RKO (cell line): ENCODE measurements around the gene NRXN2.

Experiments used
- DNase-seq: peaks from one replicate; pipeline ENCODE4 v3.0.0-alpha.2; 2016; ENCODE audit warnings: low spot score

NRXN2 gene

GRCh38 chr11:64698427-64698826 is 24.6 kb downstream of the NRXN2 start:
- no peak for DNase-seq

DNA sequence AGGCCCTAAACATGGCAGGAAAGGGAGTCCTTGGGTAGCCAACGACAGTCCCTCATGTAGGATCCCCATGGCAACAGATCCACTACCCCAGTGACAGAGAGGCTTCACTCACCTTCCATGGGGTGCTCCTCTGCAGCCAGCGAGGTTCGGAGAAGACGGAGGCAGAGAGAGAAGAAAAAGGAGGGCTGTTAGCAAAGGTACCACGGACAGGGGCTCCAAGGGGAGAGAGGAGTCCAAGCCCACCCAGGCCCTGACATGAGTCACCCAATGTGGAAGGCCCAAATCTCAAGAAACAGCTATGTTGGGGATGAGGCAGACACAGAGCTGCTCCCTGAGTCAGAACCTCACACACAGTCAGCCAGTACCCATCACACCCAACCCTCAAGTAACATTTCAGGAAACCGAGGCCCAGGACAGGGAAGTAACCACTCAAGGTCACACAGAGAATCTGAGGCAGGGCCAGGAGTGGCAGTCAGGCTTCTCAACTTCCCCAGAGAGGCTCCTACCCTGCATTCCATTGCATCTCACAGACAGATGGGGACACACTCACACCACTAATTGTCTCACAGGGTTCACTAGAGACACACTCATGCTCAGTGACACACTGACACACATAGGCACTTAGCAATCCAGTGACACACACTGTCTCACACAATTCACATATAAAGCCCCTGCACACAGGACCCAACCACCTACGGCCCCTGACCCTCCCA is 25.2 kb downstream of the NRXN2 start:
- no peak for DNase-seq

DNA sequence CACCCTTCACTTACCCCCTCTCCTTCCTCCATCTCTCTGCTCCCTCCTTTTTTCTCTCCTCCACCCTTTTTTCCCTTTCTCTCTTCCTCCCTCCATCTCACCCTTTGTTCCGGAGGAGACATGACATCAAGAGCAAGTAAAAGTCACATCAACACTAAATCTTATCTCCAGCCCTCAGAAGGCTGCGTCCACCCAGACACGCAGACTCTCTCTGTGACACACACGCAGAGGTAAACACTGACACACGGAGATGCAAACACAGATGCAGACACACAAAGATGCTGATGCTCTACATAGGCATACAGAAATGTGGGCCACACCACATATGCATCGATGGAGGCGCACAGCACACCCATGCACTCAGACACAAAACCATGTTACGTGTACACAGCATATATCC is 27.0 kb downstream of the NRXN2 start:
- DNase-seq: no peak

DNA sequence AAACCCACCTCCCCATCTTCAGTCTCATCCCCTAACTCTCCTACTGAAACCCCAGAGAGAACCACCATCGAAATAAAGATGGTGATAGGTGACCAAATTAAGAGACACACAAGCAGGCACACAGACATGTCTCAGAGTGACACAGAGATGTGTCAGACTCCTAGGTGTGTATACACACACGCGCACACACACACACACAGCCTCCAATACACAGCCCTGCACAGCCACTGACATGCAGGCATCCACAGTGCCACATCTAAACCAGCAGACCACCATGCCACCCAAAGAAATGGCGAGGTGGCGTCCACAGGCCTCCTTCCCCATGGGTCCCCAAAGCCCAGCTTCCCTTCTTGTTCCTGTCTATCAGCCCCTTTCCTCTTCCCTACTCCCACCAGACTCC is 27.4 kb downstream of the NRXN2 start:
- DNase-seq: no peak

GRCh38 chr11:64694821-64695365 is 28.1 kb downstream of the NRXN2 start:
- no peak for DNase-seq

DNA sequence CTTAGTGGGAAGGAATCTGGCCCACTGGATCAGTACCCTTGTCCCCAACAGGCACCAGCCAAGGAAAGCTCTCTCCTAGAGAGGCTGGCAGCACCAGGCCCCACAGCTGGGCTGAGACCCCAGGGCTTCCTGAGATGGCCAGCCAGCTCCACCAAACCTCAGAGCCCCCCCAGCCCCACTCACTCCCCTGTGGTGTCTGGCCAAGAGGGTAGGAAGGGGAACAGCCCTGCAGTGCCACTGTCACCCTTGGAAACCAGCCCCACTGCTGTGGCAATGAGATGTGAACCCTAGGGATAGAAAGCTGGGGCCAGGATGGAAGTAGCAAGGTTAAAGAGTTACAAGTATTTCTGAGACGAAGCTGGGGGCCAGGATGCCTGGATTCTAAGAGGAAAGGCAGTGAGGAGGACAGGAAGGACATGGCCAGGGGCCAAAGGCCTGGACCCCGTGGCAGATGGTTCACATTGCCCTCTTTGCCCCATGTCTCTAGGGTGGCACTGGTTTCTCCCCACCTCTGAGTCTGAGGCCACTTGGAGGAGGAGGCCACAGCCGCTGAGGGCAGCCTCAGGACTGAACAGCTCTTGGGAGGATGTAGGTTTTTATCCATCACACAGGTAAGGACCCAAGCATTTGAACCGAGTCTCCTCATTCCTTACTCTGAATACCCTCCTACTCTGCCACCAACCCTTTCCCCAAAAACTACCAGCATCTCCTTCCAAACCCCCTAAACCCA is 28.8 kb downstream of the NRXN2 start:
- DNase-seq: no peak

- DNase-seq: no peak
Observed at GRCh38 chr11:64692764-64693331, 30.1 kb downstream of the NRXN2 start.

DNA sequence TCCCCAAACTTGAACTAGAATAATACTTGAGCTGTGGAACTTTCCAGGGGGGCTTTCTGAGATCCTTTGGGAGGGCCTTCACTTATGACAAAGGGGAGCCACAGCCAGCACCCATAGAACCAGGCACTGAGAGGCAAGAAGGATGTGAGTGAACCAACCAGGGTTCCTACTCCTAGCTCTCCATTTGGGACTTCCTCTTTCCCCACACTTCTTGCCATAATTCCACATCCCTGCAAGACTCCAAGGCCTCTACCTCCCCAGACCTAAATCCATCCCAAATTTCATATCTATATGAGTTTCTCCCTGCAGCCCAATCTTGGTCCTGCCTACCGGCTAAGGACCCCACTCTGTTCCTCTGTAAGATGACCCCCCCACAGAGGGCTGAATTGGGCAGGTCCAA is 31.5 kb downstream of the NRXN2 start:
- no peak for DNase-seq

DNA sequence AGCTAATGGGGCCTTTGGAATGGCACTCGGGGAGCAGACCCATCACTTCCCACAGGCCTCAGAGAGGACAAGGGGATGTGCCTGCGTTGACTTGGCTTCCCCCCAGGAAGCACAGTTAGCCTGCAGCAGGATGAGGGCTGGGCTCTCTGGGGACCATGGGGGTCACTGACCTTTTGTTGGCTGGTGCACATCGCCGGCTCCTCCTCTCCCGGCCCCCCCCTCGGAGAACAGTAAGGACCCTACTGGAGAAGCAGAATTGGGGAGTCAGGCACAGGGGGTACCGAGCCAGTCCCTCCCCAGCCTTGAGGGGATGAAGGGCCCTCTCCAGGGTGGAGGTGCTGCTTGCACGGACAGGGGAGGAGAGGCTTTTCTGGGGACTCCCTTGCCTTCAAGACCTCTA is 32.8 kb downstream of the NRXN2 start:
- no peak for DNase-seq

DNA sequence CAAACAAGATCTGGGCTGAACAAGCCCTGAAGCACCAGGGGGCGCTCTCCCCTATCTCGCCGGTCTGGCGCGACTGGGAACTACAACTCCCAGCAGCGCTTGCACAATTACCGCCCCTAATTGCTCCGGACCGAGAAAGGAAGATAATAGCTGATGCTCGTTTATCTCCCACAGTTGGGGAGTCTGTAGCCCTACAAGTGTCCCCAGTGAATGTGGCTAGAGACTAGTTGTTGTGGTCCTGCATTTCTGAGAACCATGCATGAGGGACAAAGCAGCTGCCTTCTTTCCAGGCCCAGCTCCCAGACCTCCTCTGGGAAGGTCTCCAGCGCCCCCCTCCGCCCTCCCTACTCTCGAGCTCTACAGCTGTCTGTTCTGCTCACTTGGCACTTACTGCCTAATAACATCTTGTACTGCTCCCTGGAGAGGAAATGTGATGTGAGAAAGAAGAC is 34.4 kb downstream of the NRXN2 start:
- DNase-seq: peak; percentile 84

DNA sequence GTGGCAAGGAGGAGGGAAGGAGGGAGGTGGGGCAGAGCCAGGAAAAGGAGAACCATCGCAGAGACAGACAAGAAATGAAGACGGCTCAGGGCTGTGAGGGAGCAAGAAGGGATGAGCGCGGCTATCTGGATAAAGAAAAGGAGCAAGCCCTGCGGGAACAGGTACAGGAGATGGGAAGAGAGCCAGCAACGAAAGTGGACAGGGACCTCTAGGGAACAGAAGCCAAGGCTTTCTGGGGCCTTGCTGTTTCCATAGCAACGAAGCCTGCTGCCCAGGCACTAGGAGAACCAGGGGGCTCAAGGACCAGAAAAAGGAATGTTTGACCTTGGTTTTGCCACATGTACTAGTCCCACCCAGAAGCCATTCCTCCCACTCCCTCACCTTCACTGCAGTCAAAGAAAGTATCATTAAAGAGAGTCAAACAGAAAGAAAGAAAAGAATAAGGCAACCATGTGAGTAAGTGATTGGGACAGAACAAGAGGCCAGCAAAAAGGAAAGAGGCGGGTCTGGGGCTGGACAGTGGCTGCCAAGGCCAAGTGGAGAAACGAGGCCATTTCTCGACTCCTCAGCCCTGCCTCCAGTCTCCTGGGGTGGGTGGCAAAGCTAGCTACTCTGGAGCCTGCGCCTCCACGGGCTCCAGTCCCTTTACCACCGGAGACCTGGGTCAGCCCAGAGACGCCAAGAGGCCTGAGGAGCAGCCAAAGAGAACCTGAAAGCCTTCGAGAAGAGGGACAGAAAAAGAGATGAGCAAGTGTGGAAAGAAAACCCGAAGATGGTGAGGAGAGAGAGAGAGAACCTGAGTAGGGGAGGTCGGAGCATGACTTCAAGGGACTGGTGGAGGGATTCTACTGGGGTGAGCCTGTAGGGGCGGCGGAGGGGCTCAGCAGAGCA is 35.1 kb downstream of the NRXN2 start:
- no peak for DNase-seq

DNA sequence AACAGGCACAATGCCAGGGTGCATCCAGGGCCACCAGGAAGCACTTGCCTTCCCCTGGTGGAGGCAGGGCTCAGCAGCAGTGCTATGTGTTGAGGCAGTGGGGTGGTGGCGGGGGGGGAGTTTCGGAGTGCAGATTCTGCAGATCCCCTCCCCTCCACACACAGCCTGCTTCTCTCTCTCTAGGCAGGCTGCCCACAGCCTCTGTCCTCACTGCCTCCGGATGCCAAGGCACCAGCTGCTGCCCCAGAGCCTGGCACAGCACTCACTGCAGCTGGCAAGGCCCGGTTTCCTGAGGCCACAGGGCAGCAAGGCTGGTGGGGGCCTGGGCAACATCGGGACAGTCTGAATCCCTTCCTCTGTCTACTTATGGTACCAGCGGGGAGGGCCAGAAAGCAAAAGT is 35.8 kb downstream of the NRXN2 start:
- DNase-seq: no peak

- DNase-seq: no peak
Observed at GRCh38 chr11:64686466-64687170, 36.4 kb downstream of the NRXN2 start.

DNA sequence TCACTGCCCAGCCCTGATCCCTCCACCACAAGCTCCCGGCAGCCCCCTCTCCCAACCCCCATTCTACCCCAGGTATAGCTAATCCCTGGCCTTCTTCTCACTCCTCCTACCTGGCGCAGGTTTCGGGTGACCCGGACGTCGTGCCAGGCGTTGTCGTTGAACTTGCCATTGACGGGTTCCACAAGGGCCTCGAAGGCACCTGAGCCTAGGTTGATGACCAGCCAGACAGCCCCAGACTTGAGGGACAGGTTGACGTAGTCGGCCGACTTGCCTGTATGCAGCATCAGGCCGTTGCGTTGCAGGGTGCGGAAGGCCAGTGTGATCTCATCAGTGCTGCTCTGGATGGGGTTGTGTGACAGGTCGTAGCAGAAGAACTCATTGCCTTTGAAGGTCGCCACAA is 37.5 kb downstream of the NRXN2 start:
- DNase-seq: no peak

- no peak for DNase-seq
Observed at GRCh38 chr11:64684357-64684756, 38.6 kb downstream of the NRXN2 start.

- no peak for DNase-seq
Observed at GRCh38 chr11:64681171-64681570, 41.8 kb downstream of the NRXN2 start.

- no peak for DNase-seq
Observed at GRCh38 chr11:64679846-64680245, 43.2 kb downstream of the NRXN2 start.

DNA sequence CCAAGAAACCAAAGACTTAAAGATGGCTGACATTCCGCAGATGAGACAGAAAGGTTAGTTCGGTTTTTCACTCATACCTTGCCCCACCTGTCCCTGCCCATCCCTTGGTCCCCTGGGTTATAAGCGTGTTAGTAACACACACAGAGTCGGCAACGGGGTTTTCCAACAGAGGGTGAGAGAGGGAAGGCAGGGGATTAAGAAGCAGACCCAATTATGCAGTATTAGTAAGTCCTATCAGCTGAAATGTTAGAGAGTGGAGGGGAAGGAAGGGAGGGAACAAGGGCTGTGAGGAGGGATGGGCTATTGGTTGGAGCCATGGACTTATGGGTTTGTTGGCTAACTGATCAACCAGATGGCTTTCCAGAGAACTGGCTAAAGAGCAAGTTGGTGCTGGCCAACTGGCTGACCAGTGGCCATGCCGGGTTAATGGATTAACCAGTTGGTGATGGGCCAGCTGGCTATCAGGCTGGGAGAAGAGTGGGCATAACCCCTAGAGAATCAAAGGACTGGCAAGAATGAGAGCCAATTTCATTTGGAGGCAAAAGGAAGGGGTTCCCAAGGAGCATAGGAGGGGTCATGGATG is 45.5 kb downstream of the NRXN2 start:
- DNase-seq: no peak

- DNase-seq: no peak
Observed at GRCh38 chr11:64676261-64676615, 46.8 kb downstream of the NRXN2 start.

DNA sequence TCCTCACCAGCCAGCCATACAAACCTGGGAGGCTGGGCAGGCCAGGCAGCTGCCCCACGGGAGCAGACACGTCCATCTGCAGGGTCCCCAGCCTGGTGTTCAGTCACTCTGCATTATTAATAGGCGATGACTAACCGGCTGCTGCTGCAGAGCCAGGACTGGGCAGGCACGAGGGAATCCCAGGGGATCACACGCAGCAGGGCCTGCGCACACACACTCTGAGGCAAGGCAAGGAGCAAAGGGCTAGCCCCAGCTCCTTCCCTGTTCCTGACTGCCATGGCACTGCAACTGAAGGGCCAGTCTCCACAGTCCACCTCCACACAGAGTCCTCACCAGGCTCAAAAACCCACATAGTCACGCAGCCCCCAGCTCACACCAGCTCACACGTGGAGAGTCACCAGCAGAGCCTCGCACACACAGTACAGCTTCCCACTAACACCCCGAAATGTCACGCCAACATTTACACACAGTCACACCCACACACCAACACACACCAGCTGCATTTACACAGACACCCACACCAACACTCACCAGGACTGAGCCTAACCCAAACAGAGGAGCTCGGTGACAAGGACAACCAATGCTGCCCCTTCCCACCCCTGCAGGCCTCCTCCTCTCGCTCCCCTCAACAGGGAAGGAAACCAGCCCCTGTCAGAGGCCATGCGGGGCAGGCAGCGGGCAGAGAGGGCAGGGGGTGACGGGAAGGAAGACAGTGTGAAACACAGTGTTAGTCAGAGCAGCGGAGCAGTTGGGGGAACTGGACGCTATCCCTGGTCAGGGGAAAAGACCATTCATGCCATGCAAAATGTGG is 47.3 kb downstream of the NRXN2 start:
- DNase-seq: peak; percentile 40
